ENCODE data around the gene HS6ST1.
"Not testable (repeated sequence)": the region's sequence is repeated elsewhere in the genome, so short reads cannot be mapped to it uniquely, and the experiment has no call there.

HS6ST1 gene

DNA sequence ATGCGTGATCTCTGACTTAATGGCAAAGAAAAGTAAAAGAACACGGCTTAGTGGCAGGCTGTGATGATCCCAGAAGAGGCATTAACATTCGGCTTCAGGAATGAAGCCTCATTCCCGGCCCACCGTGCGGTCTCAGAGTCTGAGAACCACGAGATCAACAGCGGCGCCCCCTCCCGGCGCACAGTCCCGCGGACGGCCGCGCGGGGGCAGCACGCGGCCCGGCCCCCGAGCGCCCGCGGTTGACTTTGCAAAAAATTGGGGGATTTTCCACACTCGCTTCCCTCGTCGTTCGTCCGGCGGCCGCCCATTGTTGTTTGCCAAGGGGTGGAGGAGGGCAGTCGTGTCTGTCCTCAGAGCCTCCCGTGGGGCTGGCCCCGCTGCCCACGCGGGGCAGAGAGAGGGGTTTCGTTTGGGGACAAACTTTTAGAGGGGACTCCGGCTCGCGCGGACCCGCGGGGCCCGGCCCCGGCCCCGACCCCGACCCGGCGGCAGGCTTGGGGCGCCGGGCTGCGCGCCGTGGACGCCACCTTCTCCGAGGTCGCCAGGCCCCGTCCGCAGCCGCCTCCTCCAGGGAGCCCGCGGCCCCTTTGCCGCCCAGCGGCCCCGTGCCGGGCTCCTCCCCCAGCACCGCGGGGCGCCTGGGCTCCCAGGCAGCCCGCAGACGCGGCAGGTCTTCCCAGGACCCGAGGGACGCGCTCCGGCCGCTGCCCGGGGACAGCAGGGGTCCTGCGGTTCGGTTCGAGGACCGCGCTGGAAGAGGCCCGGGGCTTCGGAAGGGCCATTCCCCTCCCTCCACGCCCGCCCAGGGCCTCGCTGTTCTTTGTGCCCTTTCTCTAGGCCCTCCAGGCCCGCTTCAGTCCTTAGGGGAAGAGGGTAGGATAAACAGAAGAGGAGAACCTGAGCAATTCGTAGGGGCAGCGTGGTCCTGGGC, 3.4 kb upstream of the HS6ST1 start:
- DNase-seq, result peak; percentile 89

DNA sequence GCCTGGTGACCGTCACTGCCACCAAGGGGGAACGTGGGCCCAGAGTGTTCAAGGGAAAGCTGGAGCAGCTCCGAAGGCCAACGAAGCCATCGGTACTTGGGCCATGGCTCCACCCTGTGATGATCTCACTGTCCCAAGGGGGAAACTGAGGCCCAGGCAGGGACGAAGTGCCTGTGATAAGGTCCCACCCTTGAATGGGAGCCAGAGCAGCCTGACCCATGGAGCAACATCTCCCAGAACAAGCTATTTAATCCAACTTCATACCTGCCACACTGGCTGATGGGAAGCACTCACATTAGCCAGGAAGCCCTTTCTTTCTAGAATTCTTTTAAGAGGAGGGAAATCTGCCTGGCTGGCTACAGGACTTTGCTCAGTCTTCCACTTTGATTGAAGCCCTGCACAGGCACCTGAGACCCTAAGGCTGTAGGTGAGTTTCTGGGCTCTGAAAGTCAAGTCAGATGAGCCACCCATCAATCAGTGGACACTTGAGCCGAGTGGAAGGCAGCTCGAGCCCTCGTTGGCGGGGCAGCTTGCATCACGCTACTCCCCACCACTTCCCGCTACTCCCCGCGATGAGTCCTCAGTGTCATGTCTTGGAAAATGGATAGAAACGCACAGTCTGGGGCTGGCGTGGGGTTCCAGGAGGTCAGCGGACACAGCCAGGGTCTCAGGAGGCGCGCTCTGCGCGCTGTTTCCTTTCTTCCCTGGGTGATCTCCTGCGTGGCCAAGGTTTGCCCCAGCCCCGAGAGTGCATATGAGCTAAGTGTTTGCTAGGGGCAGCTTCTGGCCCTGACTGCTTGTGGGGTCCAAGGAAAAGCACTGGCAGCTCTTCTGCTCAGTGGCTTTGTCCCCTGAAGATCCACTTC, 2.5 kb upstream of the HS6ST1 start:
- no peak for DNase-seq

DNA sequence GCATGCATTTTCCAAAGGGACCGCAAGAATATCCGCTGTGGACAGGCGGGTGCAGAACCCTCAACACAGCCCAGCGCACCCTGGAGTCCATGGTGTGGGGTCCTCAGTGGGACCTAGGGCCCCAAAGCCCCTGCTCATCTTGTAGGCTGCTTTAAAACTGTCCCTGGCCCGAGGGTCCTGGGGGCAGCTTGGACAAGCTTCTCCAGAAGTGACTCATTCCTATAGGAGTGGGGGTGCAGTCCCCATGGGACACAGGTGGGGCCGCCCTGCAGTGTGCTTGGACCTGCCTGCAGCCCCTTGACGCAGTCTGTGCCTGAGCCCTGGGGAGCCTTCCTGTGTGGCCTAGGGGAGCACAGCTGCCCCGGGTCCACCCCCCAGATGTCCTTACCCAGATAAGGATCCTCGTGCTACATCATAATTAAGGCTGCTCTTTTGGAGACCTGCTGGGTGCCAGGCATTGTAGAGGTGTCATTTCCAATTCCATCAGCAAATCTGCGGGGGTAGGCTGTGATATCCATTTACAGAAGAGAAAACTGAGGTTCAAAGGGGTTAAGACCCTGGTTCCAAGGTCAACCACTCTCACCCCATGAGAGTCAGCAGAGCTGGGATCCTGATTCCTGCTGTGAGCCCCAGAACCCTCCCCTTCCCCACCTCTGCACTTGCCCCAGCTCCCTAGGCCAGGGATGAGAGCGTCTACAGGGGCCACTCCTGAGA, 1.7 kb upstream of the HS6ST1 start:
- DNase-seq, result peak; percentile 63

GRCh38 chr2:128319631-128320191, 1.0 kb upstream of the HS6ST1 start:
- DNase-seq, result peak; percentile 40

DNA sequence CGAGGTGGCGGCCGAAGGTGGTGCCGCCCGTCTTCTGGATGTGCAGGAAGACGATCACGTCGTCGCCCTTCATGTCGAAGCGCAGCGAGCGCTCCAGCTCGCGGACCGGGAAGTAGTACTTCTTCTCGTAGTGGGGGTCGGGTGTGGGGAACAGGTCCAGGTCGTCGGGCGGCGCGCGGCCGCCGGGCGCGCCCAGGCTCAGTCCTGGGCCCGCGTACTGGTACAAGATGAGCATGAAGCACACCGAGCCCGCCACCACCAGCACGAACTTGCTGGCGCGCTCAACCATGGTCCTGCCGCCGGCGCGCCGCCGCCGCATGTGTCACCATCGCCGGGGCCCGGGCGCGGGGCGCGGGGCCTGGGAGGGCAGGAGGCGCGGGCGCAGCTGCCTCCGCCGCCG, 423 bp downstream of the HS6ST1 start:
- DNase-seq, result not testable (repeated sequence)

GRCh38 chr2:128317899-128318225, 806 bp downstream of the HS6ST1 start:
- not testable (repeated sequence) for DNase-seq

GRCh38 chr2:128317181-128317898, 1.3 kb downstream of the HS6ST1 start:
- peak; percentile 60 for DNase-seq

GRCh38 chr2:128316777-128317180, 1.9 kb downstream of the HS6ST1 start:
- DNase-seq, result no peak

DNA sequence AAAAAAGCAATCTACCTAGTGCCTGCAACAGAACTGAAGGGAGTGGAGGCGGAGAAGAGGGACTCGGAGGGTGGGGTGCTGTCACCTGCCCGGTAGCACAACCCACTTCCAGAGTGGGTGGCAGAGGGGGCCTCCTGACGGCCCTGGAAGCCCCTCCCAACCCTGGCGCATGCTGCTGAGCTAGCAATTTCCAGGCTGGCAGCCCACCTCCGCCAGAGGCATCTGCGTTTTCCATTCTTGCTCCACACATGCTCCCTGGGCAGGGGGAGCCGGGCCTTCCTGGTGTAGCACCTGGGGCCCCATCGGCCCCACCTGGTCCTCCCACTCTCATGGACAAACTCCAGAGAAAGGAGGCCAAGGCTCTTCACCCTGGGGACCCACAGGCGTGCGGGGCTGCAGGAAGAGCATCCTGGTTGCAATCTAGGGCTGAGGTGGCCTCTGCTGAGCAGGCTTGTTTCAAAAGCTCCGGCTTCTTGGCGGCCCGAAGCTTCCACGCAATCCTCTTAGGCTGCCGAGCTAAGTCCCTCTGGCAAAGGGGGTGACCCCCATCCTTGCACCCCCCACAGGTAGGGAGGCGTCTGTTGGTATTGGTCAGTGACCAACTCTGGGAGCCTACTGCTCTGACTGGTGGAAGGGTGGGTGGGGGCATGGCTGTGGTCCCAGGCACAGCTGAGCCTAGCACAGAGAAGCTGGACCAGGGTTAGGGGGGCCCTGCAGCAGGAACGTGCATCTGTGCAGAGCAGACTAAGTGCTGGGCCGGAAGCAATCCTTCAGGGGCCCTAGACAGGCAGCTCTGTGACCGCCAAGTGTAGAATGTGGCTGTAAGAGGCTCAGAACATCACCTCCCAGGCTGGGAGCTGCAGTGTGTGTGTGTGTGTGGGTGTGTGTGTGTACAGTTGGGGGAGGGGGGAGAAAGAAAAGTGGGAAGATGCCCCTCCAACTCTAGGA, 2.6 kb downstream of the HS6ST1 start:
- peak; percentile 52 for DNase-seq

GRCh38 chr2:128315122-128315828, 3.4 kb downstream of the HS6ST1 start:
- no peak for DNase-seq

DNA sequence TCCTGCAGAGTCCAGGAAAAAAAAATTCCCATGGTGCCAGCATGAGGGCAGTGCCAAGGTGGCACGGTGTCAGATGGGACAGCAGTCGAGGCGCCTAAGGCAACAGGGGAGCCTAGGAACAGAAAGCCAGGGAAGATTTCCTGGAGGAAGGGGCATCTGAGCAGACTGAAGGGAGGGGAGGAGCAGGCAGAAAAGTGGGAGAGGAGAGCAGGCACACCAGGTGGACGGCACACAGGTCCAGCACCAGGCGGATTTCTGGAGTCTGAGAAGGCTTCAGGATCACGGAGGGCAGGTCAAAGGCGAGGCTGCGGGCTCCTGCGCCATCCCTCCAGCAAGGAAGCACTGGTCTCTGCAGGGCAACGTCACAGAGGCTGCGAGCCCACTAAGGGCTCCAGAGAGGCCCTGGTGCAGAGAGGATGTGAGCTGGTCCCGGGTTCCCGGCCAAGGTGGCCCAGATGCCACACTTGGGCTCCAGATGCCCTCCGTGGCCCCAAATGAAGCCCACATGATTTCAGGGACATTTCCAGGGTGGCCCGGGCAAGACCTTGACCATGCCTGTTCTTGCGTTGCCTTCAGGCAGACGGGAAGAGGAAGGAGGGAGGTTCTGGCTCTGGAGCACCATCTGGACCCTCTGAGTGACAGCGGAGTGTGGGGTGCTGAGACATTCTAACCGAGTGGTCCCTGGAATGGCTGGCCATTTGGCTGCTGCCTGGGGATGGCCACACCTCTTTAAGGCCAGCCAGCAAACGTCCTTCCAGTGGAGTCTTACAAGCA, 4.1 kb downstream of the HS6ST1 start:
- no peak for DNase-seq

GRCh38 chr2:128313931-128314347, 4.7 kb downstream of the HS6ST1 start:
- DNase-seq, result no peak

DNA sequence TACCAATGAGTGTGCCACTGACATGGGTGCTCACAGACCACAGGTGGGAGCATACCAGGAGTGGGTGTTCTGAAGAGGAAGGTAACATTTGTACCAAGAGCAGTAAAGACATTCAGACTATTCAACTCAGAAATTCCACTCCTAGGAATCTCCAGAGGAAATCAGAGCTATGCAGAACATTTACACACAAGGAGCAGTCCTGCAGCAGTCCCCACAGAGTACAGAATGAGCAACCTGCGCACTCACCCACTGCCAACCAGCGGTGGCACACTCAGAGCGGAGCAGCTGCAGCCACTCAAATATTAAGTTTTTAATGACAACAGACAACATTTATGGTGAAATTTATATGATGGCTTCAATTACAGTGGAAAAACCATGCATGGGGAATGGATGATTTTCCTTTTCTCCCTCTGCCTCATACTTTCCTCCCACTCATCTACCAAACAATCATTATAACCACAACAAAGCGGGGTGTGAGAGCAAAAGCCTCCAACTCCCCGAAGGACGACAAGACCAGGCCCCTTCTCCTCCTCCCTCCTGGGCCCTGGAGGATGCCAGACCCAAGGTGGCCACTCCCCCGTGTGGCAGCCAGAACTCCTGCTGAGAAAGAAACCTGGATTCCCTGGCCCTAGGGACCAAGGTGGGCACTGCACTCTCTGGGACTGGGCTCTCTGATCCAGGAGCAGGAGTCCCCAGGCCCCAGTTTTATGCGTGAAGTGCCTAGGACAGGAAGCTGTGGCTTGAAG, 5.4 kb downstream of the HS6ST1 start:
- peak; percentile 37 for DNase-seq

- no peak for DNase-seq
Measured at GRCh38 chr2:128312411-128312810, 6.3 kb downstream of the HS6ST1 start.

- DNase-seq, result no peak
Measured at GRCh38 chr2:128311755-128312341, 6.8 kb downstream of the HS6ST1 start.

GRCh38 chr2:128311216-128311754, 7.4 kb downstream of the HS6ST1 start:
- DNase-seq, result no peak

DNA sequence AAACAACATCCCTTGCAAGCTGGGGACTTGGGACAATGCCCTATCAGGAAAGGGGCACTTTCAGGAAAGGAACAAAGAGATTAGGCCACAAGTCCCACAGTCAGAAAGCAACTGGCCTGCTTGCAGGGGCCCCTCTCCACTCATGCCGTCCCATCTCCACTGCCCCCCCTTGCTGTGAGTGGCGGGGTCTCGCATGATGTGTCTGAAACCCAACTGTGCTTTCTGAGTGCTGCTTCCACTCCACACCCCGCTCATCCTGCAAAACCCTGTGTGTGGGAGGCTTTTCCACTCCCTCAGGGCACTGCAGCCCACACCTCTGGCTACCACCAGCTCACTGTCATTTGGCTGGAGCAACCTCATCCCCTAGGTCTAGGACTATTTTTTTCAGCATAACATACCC, 7.9 kb downstream of the HS6ST1 start:
- no peak for DNase-seq
